Duodenal mucosa (tissue), 2 donors: ENCODE results near the gene CLDN19.
"Not testable (repeated sequence)": the region's sequence is repeated elsewhere in the genome, so short reads cannot be mapped to it uniquely, and the experiment has no call there.

Experiments used
- H3K27ac ChIP-seq: one replicate; pipeline ENCODE4 v1.7.0; 2013; ENCODE audit warnings: low read depth, low read length
- H3K27me3 ChIP-seq, 2 donors: one replicate each; pipeline ENCODE4 v1.7.0; 2013; ENCODE audit warnings: low read length in 2 of 2, control low read depth in 1 of 2; ENCODE audit not compliant: insufficient read depth in 2 of 2, control insufficient read depth in 1 of 2
- H3K36me3 ChIP-seq, 2 donors: one replicate each; pipeline ENCODE4 v1.7.0; 2013; ENCODE audit warnings: low read length in 2 of 2, control low read depth in 1 of 2; ENCODE audit not compliant: insufficient read depth in 2 of 2, control insufficient read depth in 1 of 2
- H3K4me1 ChIP-seq, 2 donors: one replicate each; pipeline ENCODE4 v1.7.0; 2013; ENCODE audit warnings: low read length in 2 of 2, control low read depth in 1 of 2; ENCODE audit not compliant: insufficient read depth in 2 of 2, control insufficient read depth in 1 of 2
- H3K4me3 ChIP-seq, 2 donors: one replicate each; pipeline ENCODE4 v1.7.0; 2013; ENCODE audit warnings: low read length in 2 of 2, low read depth in 1 of 2
- H3K9ac ChIP-seq, 2 donors: one replicate each; pipeline ENCODE4 v1.7.0; 2013; ENCODE audit warnings: low read length in 2 of 2, low read depth in 1 of 2
- H3K9me3 ChIP-seq, 2 donors: one replicate each; pipeline ENCODE4 v1.7.0; 2013; ENCODE audit warnings: low read length in 2 of 2, control low read depth in 1 of 2; ENCODE audit not compliant: control insufficient read depth in 1 of 2

The CLDN19 gene

GRCh38 chr1:42761567-42761966 lies 21.5 kb upstream of the CLDN19 start:
- H3K4me1 ChIP-seq, result peaks cover 7 to 12% of the 10 kb centered on the region in 2 donors
- no peak overlapping the region for H3K27ac ChIP-seq
- H3K4me3 ChIP-seq, result no peak overlapping the region
- no peaks in the 10 kb centered on the region for H3K27me3 ChIP-seq
- H3K36me3 ChIP-seq, result peaks cover 8 to 9% of the 10 kb centered on the region in 2 donors
- H3K9ac ChIP-seq, result no peak overlapping the region
- H3K9me3 ChIP-seq, result no peaks in the 10 kb centered on the region

GRCh38 chr1:42759114-42759513 lies 19.1 kb upstream of the CLDN19 start:
- Histone ChIP-seq H3K27ac (no peak overlapping the region), H3K27me3 (no peaks in the 10 kb centered on the region), H3K4me1 (no peaks in the 10 kb centered on the region), H3K9ac (no peak overlapping the region), H3K4me3 (no peak overlapping the region), H3K9me3 (no peaks in the 10 kb centered on the region), H3K36me3 (peaks cover 9 to 25% of the 10 kb centered on the region in 2 donors)

DNA sequence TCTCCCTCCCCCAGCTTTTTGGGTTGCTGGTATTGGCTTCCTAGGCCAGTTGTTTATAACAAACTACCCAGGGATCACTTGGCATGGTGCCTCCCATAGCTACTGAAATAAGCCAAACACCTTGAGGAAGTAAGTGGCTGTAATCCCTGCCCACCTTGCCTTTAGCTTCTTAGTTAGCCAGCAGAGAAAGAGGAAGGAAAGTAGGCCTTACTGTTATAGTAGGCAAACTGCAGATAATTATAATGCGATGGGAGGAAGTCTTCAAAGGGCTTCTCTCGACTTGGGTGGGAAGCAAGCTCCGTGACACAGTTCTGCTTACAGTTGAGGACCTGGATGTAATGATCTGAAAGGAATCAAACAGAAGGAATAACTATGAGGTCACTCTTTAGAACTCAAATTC lies 18.6 kb upstream of the CLDN19 start:
- no peak overlapping the region for H3K9ac ChIP-seq
- no peak overlapping the region for H3K27ac ChIP-seq
- no peaks in the 10 kb centered on the region for H3K27me3 ChIP-seq
- H3K4me3 ChIP-seq, result no peak overlapping the region
- H3K36me3 ChIP-seq, result peaks cover 9 to 27% of the 10 kb centered on the region in 2 donors
- no peaks in the 10 kb centered on the region for H3K4me1 ChIP-seq
- no peaks in the 10 kb centered on the region for H3K9me3 ChIP-seq

DNA sequence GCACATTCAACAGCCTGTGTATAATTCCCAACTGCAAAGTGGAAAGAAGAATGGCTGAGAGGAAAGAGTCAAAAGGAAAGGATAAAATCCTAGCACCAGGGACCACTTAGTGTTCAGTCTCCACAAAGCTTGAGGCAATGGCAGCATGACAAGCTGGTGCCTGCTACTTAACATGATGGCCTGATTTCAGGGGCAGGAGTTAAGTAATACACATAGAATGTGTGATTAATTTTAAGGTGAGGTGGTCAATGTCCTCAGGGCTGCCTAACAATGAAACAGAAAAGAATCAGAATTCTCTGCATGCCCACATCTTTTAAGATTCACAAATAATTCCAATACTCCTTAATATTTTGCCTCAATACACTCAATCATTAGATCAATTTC lies 17.8 kb upstream of the CLDN19 start:
- H3K9me3 ChIP-seq, result no peaks in the 10 kb centered on the region
- H3K36me3 ChIP-seq, result peaks cover 12 to 31% of the 10 kb centered on the region in 2 donors
- no peaks in the 10 kb centered on the region for H3K27me3 ChIP-seq

GRCh38 chr1:42756956-42757891 lies 17.2 kb upstream of the CLDN19 start:
- Histone ChIP-seq H3K27me3 (no peaks in the 10 kb centered on the region), H3K36me3 (peaks cover 18 to 34% of the 10 kb centered on the region in 2 donors), H3K9me3 (no peaks in the 10 kb centered on the region), H3K9ac (no peak overlapping the region), H3K4me1 (peaks cover 0 to 6% of the 10 kb centered on the region in 2 donors), H3K27ac (no peak overlapping the region), H3K4me3 (no peak overlapping the region)

More for the DNA sequence above, 17.8 kb upstream of the CLDN19 start:
- Histone ChIP-seq H3K27ac (no peak overlapping the region), H3K9ac (no peak overlapping the region), H3K4me1 (peaks cover 0 to 5% of the 10 kb centered on the region in 2 donors), H3K4me3 (no peak overlapping the region)

DNA sequence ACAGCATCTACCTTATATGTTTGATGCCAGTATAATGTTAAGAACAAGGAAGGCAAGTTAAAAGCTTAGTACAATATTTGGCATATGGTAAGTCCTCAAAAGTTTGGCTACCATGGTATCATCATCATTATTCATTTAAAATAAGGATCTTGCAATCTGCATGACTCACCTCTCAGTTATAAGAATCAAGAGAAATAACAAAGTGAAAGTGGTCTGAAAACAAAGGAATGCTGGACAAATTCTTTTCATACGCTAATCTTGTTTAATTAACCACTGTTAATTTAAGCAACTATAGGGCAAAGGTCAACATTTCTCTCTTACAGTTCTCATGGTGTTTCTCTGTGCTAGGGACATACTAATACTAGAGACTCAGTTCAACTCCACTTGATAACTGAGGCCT lies 13.0 kb upstream of the CLDN19 start:
- H3K4me1 ChIP-seq, result peaks cover 0 to 6% of the 10 kb centered on the region in 2 donors
- no peaks in the 10 kb centered on the region for H3K27me3 ChIP-seq
- H3K4me3 ChIP-seq, result no peak overlapping the region
- H3K9ac ChIP-seq, result no peak overlapping the region
- no peak overlapping the region for H3K27ac ChIP-seq
- peaks cover 25 to 50% of the 10 kb centered on the region in 2 donors for H3K36me3 ChIP-seq
- H3K9me3 ChIP-seq, result no peaks in the 10 kb centered on the region

DNA sequence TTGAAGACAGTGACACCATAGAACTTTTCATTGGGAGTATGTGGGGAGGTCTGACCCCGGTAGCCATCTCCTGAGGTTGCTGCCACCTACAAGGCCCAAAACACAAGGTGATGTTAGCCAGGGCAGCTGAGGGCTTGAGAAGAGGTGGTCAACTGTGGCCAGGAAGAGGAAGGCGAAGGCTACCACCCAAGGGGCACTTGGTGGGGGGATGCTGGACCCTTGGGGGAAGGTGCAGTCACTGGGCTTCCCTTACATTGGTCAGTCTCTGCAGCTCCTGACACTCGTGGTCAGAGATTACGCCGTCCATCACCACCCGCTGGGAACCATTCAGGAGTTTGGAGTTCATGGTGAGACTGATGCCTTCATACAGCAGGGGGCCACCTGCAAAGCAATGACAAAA lies 12.2 kb upstream of the CLDN19 start:
- Histone ChIP-seq H3K4me3 (no peak overlapping the region), H3K9ac (no peak overlapping the region), H3K36me3 (peaks cover 17 to 56% of the 10 kb centered on the region in 2 donors), H3K27me3 (no peaks in the 10 kb centered on the region), H3K9me3 (no peaks in the 10 kb centered on the region), H3K27ac (no peak overlapping the region), H3K4me1 (peaks cover 0 to 6% of the 10 kb centered on the region in 2 donors)

GRCh38 chr1:42751511-42752070 lies 11.6 kb upstream of the CLDN19 start:
- not testable (repeated sequence) for H3K27me3 ChIP-seq, H3K4me3 ChIP-seq, H3K27ac ChIP-seq, H3K9ac ChIP-seq, H3K4me1 ChIP-seq, H3K9me3 ChIP-seq
- H3K36me3 ChIP-seq, result peaks cover 17 to 59% of the 10 kb centered on the region in 2 donors

- Histone ChIP-seq H3K4me1 (peaks cover 0 to 6% of the 10 kb centered on the region in 2 donors), H3K9me3 (no peaks in the 10 kb centered on the region), H3K9ac (no peak overlapping the region), H3K36me3 (peaks cover 21 to 59% of the 10 kb centered on the region in 2 donors), H3K4me3 (no peak overlapping the region), H3K27ac (no peak overlapping the region), H3K27me3 (no peaks in the 10 kb centered on the region)
Observed at GRCh38 chr1:42750041-42750440, 10.0 kb upstream of the CLDN19 start.
